Measurements from ENCODE around the gene EFNB1. TPM values are rescaled to one million over a fixed set of nuclear protein-coding genes. Genes with fewer than 3 reads are reported as not detected.

The EFNB1 gene
- total and polyA plus RNA-seq, 10 of the 15 experiments (the other 5 are each of a cell fraction or from before 2014, with no cell fraction given): 0.02 to 1.0 (median 0.81) TPM; not detected in 1

DNA sequence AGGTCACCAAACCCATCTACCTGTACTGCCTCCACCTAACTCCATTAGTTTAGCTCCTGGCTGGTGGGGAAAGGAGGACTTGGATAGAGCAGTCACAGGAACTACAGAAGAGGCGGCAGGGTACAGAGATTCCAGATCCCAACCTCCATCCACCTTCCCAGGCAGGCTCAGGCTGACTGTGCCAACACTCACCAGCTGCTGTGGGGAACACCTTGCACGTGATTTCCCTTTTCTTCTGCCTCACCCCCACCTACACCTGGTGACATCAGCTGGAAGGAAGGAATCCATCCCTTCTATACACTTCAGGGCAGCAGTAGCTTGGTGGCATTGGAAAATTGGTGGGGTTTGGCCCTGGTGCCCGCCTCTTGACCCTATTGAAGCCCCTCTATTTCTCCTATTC is 41.5 kb downstream of the EFNB1 start:
- no peaks in the 10 kb centered on the region for H3K79me2 ChIP-seq (ENCODE audit: control insufficient read depth, insufficient read depth, low read length)
- H3K27me3 ChIP-seq (replicated peaks in 1 of 2; ENCODE audit: control insufficient read depth in 2 of 2, insufficient read depth in 2 of 2, low read length in 1 of 2): no peaks in the 10 kb centered on the region; a peak in 1 of 4 replicates
- DNase-seq (ENCODE audit: low read depth, low spot score): no peak
- no peak for ATAC-seq
- TF ChIP-seq SREBF1 (IDR thresholded peaks at IDR 0.05; ENCODE audit: low read length): no peak
- H3K9me3 ChIP-seq (replicated peaks; ENCODE audit: control insufficient read depth, insufficient read depth, low read length): no peaks in the 10 kb centered on the region
- no peak overlapping the region for H3K27ac ChIP-seq (ENCODE audit: control insufficient read depth, insufficient read depth)
- H2AFZ ChIP-seq (ENCODE audit: control insufficient read depth, low read depth, low read length): no peak overlapping the region
- SMC1A ChIA-PET (ENCODE audit: uncharacterized antibody, unreplicated experiment): no interaction called here
- in situ Hi-C loops (cut with MboI): no loop called here
- POLR2A ChIA-PET: no interaction called here
- no peaks in the 10 kb centered on the region for H3K4me1 ChIP-seq (ENCODE audit: control insufficient read depth, insufficient read depth, low read length)
- no peak overlapping the region for H3K4me2 ChIP-seq (ENCODE audit: control insufficient read depth, insufficient read depth)
- no peak for FAIRE-seq
- WGBS (ENCODE audit: insufficient coverage, insufficient replicate concordance, low lambda C conversion rate, missing lambda C conversion rate): 0% methylated on average over 3 of the region's 3 CpGs
- no peak overlapping the region for H3K9ac ChIP-seq (ENCODE audit: control insufficient read depth, insufficient read depth, low read length)
- RAD21 ChIA-PET (ENCODE audit: unreplicated experiment): no interaction called here
- BruUV-seq (replicated peaks): no TSS peak
- no peaks in the 10 kb centered on the region for H3K36me3 ChIP-seq (ENCODE audit: control insufficient read depth in 2 of 2, insufficient read depth in 2 of 2, low read length in 1 of 2)
- H4K20me1 ChIP-seq (ENCODE audit: control insufficient read depth, insufficient read depth): no peaks in the 10 kb centered on the region; the same call in 1 of the 2 replicates
- no peak overlapping the region for H3K4me3 ChIP-seq
- intact Hi-C loops (cut with micrococcal nuclease; ENCODE audit: unreplicated experiment): no loop called here
- CTCF ChIA-PET: interaction anchor here (1.6 kb wide), 1 partner anchor 517 kb away, joined by 4 read pairs; no protein-coding TSS in a partner anchor

DNA sequence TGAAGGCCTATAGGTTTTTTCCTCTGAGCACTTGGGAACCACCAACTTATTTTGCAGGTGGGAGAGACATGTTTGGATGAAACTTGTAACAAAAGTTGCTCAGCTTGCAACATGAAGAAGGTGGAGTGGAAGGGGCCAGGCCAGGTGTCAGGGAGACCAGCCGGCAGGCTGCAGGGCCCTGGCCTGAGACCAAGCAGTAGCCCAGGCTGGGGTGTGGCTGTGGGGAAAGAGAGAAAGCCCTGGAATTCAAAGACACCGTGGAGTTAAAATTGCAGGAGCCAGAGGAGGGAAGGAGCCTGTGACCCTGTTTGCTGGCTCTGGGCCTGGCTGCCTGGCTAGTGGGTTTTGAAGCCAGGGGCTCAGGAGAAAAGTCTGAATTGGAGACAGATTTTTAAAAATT is 43.4 kb downstream of the EFNB1 start:
- in situ Hi-C loops (cut with MboI): no loop called here
- 33% methylated on average over 2 of the region's 2 CpGs for WGBS (ENCODE audit: insufficient coverage, insufficient replicate concordance, low lambda C conversion rate, missing lambda C conversion rate)
- H3K9ac ChIP-seq (ENCODE audit: control insufficient read depth, insufficient read depth, low read length): no peak overlapping the region
- H4K20me1 ChIP-seq (ENCODE audit: control insufficient read depth, insufficient read depth): no peaks in the 10 kb centered on the region
- ChIA-PET POLR2A (no interaction called here), SMC1A (ENCODE audit: uncharacterized antibody, unreplicated experiment) (no interaction called here), RAD21 (ENCODE audit: unreplicated experiment) (no interaction called here), CTCF (no interaction called here)
- H2AFZ ChIP-seq (ENCODE audit: control insufficient read depth, low read depth, low read length): no peak overlapping the region
- H3K27ac ChIP-seq (ENCODE audit: control insufficient read depth, insufficient read depth): no peak overlapping the region
- no peak overlapping the region for H3K4me2 ChIP-seq (ENCODE audit: control insufficient read depth, insufficient read depth)
- H3K9me3 ChIP-seq (replicated peaks; ENCODE audit: control insufficient read depth, insufficient read depth, low read length): no peaks in the 10 kb centered on the region
- intact Hi-C loops (cut with micrococcal nuclease; ENCODE audit: unreplicated experiment): no loop called here
- no peaks in the 10 kb centered on the region for H3K79me2 ChIP-seq (ENCODE audit: control insufficient read depth, insufficient read depth, low read length)
- H3K27me3 ChIP-seq (replicated peaks in 1 of 2; ENCODE audit: control insufficient read depth in 2 of 2, insufficient read depth in 2 of 2, low read length in 1 of 2): peaks cover 2 to 6% of the 10 kb centered on the region in 2 experiments; a peak in 3 of 4 replicates
- ATAC-seq (no peak), DNase-seq (ENCODE audit: low read depth, low spot score) (no peak), FAIRE-seq (no peak)
- no TSS peak for BruUV-seq (replicated peaks)
- no peak overlapping the region for H3K4me3 ChIP-seq
- no peaks in the 10 kb centered on the region for H3K36me3 ChIP-seq (ENCODE audit: control insufficient read depth in 2 of 2, insufficient read depth in 2 of 2, low read length in 1 of 2)
- H3K4me1 ChIP-seq (ENCODE audit: control insufficient read depth, insufficient read depth, low read length): no peaks in the 10 kb centered on the region
- TF ChIP-seq ZNF24 (IDR thresholded peaks at IDR 0.05) (no peak), MEF2B (IDR thresholded peaks at IDR 0.05; ENCODE audit: partially characterized antibody, poor library complexity, severe bottlenecking) (no peak), CREB1 (IDR thresholded peaks at IDR 0.05; ENCODE audit: low read depth) (no peak), TARDBP (IDR thresholded peaks at IDR 0.05; ENCODE audit: borderline replicate concordance) (no peak), ATF7 (IDR thresholded peaks at IDR 0.05; ENCODE audit: low read depth) (no peak)
